Bronchial epithelial cell (primary cell): ENCODE data around the gene GLT8D2. TPM values are rescaled to one million over a fixed set of nuclear protein-coding genes. Genes with fewer than 3 reads are reported as not detected.

Experiments
- DNase-seq: peaks from one replicate; pipeline ENCODE4 v3.0.0-alpha.2; 2010; ENCODE audit warnings: low read depth
- FAIRE-seq: peaks from 2 replicates; lab custom pipeline; 2011; peaks lifted over from hg19 to GRCh38; lab: Jason Lieb, UNC
- H3K27me3 ChIP-seq: 2 replicates; pipeline ENCODE4 v1.5.1; 2011; ENCODE audit warnings: low read length; ENCODE audit not compliant: control insufficient read depth, insufficient read depth
- H3K36me3 ChIP-seq: 2 replicates; pipeline ENCODE4 v1.5.1; 2011; ENCODE audit warnings: low read length; ENCODE audit not compliant: control insufficient read depth, insufficient read depth
- H3K4me3 ChIP-seq: 2 replicates; pipeline ENCODE4 v1.5.1; 2011; ENCODE audit warnings: mild to moderate bottlenecking, low read depth, low read length, control low read depth
- total RNA-seq: library from RNA; depleted of rRNA; stranded (reverse); fragments of >200 nt; gene quantifications from 2 replicates; pipeline ENCODE4 v1.2.1, GENCODE V29; 2014
- TF ChIP-seq, protein P1 (sequence below): IDR thresholded peaks from 2 replicates; pipeline ENCODE4 v1.5.1; 2011; ENCODE audit warnings: mild to moderate bottlenecking, moderate library complexity, low read length, control low read depth, inconsistent platforms; ENCODE audit not compliant: insufficient read depth, severe bottlenecking

The GLT8D2 gene
- total RNA-seq, 1 donor from 2014 or later: 1.3 TPM

DNA sequence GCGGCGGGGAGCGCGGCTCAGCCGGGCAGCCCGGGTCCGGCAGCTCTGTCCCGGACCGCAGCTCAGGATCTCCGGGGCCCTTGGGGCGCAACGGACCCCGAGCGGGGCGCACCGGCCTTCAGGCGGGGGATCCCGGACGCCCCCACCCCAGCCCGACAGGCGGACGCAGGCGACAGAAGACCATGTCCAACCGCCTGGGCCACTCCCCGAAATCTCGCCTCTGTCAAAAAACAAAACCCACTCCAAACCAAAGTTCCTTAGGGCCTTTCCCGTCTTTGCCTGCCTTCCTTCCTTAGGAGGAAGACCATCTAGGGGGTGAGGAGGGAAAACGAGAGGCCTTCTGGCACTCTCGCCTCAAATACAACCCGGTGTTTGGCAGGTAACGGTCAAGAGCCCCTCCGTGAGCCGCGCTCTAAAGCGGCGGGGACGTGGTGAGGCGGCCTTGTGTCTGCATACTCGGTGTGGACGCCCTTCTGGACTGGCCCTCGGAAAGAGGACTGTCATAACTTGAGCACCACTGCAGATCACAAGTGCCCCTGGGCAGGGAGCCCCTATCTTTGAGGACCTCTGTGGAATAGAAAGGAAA lies 14.9 kb upstream of the GLT8D2 start:
- FAIRE-seq (no peak), DNase-seq (no peak)
- TF ChIP-seq, protein P1, sequence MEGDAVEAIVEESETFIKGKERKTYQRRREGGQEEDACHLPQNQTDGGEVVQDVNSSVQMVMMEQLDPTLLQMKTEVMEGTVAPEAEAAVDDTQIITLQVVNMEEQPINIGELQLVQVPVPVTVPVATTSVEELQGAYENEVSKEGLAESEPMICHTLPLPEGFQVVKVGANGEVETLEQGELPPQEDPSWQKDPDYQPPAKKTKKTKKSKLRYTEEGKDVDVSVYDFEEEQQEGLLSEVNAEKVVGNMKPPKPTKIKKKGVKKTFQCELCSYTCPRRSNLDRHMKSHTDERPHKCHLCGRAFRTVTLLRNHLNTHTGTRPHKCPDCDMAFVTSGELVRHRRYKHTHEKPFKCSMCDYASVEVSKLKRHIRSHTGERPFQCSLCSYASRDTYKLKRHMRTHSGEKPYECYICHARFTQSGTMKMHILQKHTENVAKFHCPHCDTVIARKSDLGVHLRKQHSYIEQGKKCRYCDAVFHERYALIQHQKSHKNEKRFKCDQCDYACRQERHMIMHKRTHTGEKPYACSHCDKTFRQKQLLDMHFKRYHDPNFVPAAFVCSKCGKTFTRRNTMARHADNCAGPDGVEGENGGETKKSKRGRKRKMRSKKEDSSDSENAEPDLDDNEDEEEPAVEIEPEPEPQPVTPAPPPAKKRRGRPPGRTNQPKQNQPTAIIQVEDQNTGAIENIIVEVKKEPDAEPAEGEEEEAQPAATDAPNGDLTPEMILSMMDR: no peak
- peak overlapping the region; percentile 71 for H3K4me3 ChIP-seq
- no peaks in the 10 kb centered on the region for H3K27me3 ChIP-seq
- no peaks in the 10 kb centered on the region for H3K36me3 ChIP-seq

DNA sequence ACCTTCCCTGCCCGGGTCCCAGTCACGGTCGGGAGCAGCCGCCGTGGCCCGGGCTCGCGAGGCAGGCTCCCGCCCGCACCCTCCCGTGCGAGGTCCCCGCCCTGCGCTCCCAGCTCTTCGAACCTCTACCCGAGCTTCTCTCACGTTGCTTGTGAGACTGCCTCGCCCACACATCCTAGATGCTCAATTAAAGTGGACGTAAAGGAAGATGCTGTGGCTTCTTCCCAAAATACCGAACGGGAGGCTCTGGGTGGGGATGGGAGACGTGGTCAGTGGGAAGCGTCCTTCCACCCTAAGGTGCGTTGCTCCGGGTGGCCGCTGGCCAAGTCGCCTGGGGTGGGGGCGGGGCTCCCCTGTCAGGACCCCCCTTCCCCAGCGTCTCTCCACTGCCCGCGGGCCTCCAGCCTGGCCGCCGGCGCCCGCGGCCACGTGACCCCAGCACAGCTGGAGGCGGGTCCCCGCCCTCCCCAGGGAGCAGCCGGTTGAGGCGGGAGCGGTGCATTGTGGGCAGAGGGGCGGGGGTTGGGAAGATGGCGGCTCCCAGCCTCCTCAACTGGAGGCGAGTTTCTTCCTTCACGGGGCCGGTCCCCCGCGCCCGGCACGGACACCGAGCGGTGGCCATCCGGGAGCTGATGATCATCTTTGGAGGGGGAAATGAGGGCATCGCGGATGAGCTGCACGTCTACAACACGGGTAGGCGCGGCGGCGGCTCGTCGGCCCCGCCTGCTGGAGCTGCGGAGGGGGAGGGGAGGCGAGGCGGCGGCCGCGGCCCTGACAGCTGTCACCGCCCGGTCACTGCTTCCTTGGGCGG lies 14.2 kb upstream of the GLT8D2 start, which contains the start of gene HCFC2:
Gene HCFC2, plus strand, starts transcription at position 501 of the 811 bp plus-strand sequence. Its CDS starts 30 bp downstream, at position 531.
- FAIRE-seq: no peak
- no peaks in the 10 kb centered on the region for H3K36me3 ChIP-seq

DNA sequence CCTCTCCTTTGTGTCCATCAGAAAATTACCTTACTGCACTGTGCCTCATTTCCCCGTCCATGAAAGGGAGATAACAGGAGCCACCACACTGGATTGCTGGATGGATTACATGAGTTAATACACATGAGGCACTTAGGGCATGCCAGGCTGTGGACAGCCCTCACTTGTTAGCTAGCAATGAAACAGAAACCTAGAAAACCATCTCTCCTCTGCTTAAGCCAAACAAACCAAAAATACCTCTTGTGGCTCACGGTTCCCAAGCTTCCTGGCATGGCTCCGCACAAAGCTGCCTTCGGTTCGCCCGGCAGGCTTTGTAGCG lies 13.7 kb upstream of the GLT8D2 start:
- H3K27me3 ChIP-seq: no peaks in the 10 kb centered on the region
- no peak for FAIRE-seq
- peak; percentile 26 for DNase-seq
- TF ChIP-seq, protein P1: no peak
- peak overlapping the region; percentile 71 for H3K4me3 ChIP-seq
- no peaks in the 10 kb centered on the region for H3K36me3 ChIP-seq

More for the DNA sequence above, 14.2 kb upstream of the GLT8D2 start, which contains the start of gene HCFC2:
- DNase-seq: peak; percentile 55
- TF ChIP-seq, protein P1: no peak
- no peaks in the 10 kb centered on the region for H3K27me3 ChIP-seq
- peak within 1 kb of the TSS; percentile 71 for H3K4me3 ChIP-seq

- TF ChIP-seq, protein P1: no peak
- Histone ChIP-seq H3K36me3 (no peaks in the 10 kb centered on the region), H3K4me3 (no peak overlapping the region), H3K27me3 (no peaks in the 10 kb centered on the region)
- DNase-seq (peak; percentile 84), FAIRE-seq (no peak)
Measured at GRCh38 chr12:104060791-104061190, 10.8 kb upstream of the GLT8D2 start.

DNA sequence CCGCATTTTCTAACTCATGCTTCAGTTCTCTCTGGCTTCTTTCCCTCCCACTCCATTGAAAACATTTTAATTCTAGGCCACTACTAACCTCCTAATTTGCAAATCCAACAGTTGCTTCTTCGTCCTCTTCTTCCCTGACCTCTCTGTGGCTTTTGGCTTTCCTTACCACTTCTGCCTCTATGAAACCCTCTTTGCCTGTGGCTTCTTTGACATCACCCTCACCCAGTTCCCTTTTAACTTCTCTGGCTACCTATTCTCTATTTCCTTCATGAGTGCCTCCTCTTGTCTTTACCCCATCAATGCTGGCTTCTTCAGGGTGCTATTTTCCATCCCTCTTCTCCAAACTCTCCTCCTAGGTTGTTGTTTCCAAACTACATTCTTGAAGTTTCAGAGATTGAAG lies 10.0 kb upstream of the GLT8D2 start:
- DNase-seq (no peak), FAIRE-seq (no peak)
- no peak overlapping the region for H3K4me3 ChIP-seq
- H3K27me3 ChIP-seq: no peaks in the 10 kb centered on the region
- H3K36me3 ChIP-seq: no peaks in the 10 kb centered on the region
- TF ChIP-seq, protein P1: no peak
